HG03442 (cell line): ENCODE measurements around the gene REEP3.
A peak's percentile ranks its signal among the peaks of the same experiment; 100 is the strongest.
"Not testable (repeated sequence)": the region's sequence is repeated elsewhere in the genome, so short reads cannot be mapped to it uniquely, and the experiment has no call there.

Source experiments
- ATAC-seq: cut with Tn5 transposase; IDR thresholded peaks from one replicate; pipeline ENCODE4 v1.9.1; 2021; ENCODE audit warnings: mild to moderate bottlenecking, moderate library complexity; ENCODE audit not compliant: unreplicated experiment

REEP3 gene

DNA sequence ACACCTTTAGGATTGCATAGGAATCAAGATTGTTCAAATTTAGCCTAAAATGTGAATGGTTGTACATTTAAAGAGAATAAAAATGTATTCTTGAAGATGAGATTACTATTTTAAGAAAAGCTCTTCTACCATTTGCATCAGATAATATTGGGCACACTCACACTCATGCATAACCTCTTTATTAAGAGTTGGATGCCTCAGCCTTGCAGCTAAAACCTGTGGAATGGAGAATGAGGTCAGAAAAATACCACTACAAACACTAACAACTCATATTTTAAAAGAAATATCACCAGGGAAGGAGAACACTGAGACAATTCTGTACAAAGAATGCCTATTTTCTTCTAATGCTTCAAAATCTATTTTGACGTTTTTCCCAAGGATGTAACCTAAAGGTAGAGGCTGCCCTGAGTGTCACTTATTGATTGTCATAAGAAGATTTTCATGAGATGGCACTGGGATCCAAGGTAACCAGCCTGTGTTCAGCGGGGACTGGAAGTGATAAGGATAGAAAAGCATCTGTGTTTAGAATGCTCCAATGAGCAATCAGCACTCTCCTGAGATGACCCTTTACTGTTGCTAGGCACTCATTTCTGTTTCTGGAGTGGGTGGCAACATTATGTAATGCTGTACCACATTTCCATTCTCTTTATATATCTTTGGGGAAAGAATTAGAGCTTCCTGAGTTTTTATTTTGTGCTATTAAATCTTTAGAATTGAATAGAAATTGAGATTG lies 26.6 kb downstream of the REEP3 start:
- ATAC-seq = no peak

DNA sequence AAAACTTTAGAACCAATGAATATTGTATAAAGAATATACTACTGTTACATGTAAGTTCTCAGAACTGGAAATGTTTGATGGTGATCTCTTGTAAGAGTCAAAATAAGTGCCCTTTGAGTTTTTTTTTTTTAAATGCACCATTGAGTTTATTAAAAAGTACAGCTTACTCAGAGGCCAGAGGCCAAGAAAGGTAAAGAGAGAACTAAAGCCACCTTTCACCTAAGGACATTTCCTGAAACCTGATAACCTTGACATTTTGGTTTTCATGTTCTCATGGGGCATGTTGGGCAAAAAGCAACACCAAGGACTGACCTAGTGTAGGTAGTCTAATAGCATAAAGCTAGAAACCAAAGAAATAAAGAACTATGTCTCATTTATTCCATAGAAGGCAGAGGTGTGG lies 27.7 kb downstream of the REEP3 start:
- ATAC-seq = no peak

DNA sequence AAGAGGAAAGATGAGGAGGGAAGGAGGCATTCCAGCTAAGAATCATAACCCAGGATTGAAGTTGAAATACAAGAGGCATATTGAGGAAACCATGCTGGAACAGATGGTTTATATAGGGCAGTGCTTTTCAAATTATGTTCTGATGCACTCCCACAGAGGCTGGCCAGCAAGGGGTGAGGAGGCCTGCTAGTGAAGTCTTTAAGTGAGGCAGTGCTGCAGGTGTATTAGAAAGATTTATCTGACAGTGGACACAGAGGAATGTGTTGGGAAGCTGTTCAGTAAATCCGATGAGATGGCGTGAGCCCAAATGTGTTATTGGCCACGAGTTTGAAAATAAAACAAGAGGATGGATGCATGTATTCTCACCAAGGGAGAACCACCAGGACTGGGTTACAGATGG lies 28.6 kb downstream of the REEP3 start:
- ATAC-seq = no peak

DNA sequence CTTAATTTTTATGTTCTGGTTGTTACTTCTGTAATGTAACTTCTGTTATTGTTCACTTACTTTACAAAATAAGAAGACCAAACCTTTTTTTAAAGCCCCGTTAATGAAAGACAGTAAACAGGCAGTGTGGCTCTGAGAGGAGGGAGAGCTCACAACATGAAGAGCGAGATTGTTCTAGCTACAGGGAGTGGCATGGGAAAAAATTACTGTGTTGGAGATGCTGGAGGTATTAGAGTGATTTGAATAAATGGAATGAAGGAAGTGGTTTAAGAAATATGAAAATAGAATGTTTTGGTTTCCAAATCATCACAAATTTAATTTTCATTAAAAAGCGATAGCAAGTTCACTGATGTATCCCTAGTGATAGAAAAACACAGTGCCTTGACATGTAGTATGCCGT lies 31.8 kb downstream of the REEP3 start:
- ATAC-seq = no peak

DNA sequence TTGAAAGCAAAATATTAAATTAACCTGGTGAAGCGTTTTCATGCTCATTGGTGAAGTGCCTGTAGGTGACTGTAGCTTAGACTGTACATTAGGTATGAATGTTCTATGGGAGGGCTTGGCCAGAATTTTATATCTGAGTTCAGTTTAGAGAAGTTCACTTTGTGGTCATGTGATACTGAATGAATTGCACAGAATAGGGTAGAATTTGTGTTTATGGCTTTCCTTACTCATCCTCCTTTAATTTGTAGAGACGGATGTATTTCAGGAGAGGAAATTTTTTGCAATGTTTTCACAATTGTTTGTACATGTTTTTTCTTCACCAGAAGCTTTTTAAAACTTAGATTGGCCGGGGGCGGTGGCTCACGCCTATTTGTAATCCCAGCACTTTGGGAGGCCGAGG lies 32.3 kb downstream of the REEP3 start:
- no peak for ATAC-seq

GRCh38 chr10:63554657-63555056 lies 33.5 kb downstream of the REEP3 start:
- peak; percentile 89 for ATAC-seq

GRCh38 chr10:63555330-63555729 lies 34.1 kb downstream of the REEP3 start:
- no peak for ATAC-seq

GRCh38 chr10:63558132-63558784 lies 37.1 kb downstream of the REEP3 start:
- ATAC-seq = no peak

DNA sequence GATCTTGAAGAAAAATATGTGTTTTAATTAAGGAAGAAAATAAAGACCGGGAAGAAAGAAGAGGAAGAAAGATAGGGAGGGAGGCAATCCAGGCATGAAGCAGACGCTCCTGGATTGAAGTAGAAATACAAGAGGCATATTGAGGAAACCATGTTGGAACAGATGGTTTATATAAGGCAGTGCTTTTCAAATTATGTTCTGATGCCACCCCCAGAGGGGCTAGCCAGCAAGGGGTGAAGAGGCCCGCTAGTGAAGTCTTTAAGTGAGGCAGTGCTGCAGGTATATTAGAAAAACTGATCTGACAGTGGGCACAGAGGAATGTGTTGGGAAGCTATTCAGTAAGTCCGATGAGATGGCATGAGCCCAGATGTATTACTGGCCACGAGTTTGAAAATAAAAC lies 40.1 kb downstream of the REEP3 start:
- ATAC-seq = no peak

DNA sequence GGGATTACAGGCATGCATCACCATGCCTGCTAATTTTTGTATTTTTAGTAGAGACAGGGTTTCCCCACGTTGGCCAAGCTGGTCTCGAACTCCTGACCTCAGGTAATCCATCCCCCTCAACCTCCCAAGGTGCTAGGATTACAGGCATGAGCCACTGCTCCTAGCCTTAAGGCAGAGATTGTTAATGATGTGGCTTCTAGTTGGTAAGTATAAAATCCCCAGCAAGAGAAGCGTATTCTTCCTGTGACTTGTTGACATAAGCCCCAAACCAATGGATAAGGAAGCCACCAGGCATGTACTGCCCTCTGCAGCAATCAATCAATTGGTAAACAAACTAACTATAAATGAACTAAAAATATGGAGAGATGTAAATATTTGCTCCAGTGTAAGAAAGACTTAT lies 41.2 kb downstream of the REEP3 start:
- ATAC-seq = no peak

DNA sequence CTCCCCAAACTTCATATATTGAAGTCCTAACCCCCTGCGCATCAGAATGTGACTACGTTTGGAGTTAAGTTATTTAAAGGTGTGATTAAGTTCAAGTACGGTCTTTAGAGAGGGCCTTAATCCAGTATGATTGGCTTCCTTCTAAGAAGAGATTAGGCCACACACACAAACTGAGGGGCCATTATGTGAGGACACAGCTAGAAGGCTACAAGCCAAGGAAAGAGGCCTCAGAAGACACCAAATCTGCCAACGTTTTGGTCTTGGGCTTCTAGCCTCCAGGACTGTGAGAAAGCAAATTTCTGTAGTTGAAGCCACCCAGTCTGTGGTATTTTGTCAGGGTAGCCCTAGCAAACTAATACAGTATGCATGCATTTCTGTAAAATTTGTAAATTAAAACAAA lies 41.7 kb downstream of the REEP3 start:
- no peak for ATAC-seq

DNA sequence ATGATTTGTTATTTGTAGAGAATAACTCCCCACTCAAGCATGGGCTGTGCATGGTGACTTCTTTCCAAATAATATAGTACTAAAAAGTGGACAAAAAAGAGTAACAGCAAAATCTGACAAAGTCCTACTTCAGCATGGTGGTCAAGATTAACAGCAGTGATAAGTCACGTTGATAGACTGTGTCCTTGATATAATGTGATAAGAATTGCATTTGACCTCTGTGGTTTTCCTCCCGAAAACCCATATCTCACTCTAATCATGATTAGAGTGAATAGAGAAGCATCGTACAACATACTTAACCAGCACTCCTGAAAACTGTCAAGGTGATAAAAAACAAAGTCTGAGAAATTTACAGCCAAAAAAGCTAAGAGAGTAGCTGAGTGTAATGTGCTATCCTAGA lies 42.4 kb downstream of the REEP3 start:
- ATAC-seq = no peak

DNA sequence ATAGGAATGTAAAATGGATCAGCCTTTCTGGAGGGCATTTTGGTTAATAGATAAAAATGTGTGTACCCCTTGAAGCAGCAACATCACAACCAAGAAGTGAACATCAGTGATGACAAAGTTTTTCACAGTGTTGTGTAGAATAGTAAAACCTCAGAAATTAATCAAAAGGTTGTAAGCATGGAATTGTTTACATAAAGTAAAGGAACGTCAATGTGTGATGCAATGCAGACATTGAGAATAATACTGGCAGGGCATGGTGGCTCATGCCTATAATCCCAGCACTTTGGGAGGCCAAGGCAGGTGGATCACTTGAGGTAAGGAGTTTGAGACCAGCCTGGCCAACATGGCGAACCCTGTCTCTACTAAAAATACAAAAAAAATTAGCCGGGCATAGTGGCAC lies 43.5 kb downstream of the REEP3 start:
- not testable (repeated sequence) for ATAC-seq

GRCh38 chr10:63573068-63573697 lies 52.0 kb downstream of the REEP3 start:
- no peak for ATAC-seq

GRCh38 chr10:63574011-63574410 lies 52.8 kb downstream of the REEP3 start:
- no peak for ATAC-seq

- no peak for ATAC-seq
Measured at GRCh38 chr10:63576501-63576900, 55.3 kb downstream of the REEP3 start.

- ATAC-seq = no peak
Measured at GRCh38 chr10:63578501-63578900, 57.3 kb downstream of the REEP3 start.

DNA sequence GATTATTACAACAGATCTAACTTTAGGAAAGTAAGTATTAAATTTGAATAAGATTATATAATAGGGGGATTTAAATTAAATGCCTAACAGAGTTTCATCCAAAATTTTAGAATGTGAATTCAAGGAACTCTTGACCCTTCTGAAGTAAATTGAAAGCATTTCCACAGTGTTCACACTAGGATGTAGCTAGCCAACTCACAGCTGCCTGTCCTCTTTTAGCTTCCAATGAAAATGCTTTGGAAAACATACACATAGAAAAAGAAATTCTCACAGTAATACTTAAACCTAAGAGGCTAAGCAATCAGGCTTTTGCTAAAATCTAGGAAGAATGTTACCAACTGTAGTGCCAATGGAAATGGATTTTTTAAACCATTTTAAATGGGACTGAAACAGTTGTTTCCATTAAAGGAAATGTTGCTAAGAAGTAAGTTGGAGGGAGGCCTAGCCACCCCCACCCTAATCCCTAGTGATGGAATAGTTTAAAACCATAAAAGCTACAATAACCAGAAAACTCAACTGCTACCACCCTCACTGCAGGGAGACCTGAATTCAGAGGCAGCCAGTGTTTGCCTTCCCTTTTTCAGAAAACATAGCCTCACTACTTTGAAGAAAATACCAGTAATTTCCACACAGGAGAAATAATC lies 58.3 kb downstream of the REEP3 start:
- ATAC-seq = no peak

- no peak for ATAC-seq
Measured at GRCh38 chr10:63582690-63583089, 61.5 kb downstream of the REEP3 start.

DNA sequence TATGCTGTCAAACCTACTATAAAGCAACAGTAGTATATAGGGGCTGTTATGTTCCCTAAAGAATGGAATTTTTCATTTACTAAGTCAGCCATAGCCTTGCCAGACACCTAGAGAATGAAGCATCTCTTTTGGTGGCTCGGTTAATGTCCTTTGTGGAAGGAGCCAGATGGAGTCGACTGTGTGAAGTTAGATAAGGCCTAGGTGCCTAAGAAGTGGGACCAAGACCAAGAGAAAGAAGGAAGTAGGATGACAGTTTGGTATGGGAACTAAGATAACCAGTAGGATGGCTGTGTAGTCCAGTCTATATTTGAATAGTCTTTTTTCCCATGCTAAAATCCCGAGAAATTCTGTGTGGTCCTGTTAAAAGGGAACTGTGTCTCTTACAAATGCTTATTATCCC lies 62.2 kb downstream of the REEP3 start:
- no peak for ATAC-seq

DNA sequence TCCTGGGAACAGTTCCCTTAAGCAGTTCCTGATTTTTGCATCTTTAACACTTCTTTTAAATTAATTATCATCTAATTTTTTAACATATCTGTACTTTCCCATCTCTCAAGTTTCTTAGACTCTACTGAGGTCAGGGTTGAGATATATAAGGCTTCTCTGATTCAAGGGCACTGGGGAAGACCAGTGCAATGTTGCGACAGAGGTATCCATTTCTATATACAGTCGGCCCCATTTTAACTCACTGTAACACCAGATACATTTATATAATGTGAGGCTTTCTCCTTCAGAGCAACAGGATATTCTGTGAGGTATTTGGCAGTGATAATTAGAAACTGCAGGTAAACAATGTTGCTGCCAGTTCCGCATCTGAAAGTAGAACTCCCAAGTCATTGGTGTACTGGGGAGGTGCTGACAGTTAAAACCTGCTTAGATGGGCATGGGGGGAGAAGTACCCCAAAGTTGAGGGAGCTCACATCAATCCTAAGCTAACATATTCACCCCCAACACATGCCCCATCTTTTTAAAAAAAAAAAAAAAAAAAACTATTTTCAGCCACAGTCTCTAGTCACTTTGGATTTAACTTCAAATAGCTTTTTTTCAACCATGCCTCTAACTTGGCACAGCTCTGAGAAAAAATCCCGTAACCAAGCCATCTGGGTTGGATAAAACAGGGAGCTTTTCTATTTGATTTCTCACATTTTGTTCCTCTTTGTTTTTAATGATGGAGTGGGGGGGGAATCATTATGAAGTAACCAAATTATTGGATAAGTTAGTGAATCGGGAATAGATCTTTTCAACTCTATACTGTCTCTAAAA lies 62.9 kb downstream of the REEP3 start:
- ATAC-seq = no peak
